Uterus (tissue), 2 donors: ENCODE measurements around the gene JUN.

ENCODE experiments used
- CTCF ChIP-seq, 4 experiments: fragments of 200-600 bp in 2 of 4; fragments of 450-650 bp in 2 of 4; sonication (generic) in 2 of 4; IDR thresholded peaks; one replicate each; pipeline ENCODE4 v1.5.1; 2016 to 2019; ENCODE audit warnings: antibody characterized with exemption in 4 of 4, mild to moderate bottlenecking in 2 of 4, moderate library complexity in 1 of 4
- POLR2A ChIP-seq, 2 donors: fragments of 450-650 bp; IDR thresholded peaks; one replicate each; pipeline ENCODE4 v1.6.1; 2016; ENCODE audit warnings: antibody characterized with exemption in 2 of 2, mild to moderate bottlenecking in 1 of 2, moderate library complexity in 1 of 2

GRCh38 chr1:58753431-58753866 lies 30.4 kb downstream of the JUN start:
- TF ChIP-seq POLR2A (IDR thresholded peaks at IDR 0.05): no peak
- no peak for TF ChIP-seq CTCF (IDR thresholded peaks at IDR 0.05)
